ENCODE results near the gene DGKZ.

- TF ChIP-seq CTCF (IDR thresholded peaks at IDR 0.05), result no peak
- no peak for TF ChIP-seq POLR2AphosphoS5 (IDR thresholded peaks at IDR 0.05)
- no peak for TF ChIP-seq POLR2A (IDR thresholded peaks at IDR 0.05)
These were observed 26.8 kb downstream of the DGKZ start for GRCh38 chr11:46373787-46374740.

Measured in sigmoid colon (tissue), 4 donors.